Vagina (tissue), 2 donors: ENCODE data around the gene KRT6B. TPM values are rescaled to one million over a fixed set of nuclear protein-coding genes. Genes with fewer than 3 reads are reported as not detected.
"Not testable (repeated sequence)": the region's sequence is repeated elsewhere in the genome, so short reads cannot be mapped to it uniquely, and the experiment has no call there.

Experiments
- DNase-seq, 2 donors: peaks; one replicate each; pipeline ENCODE4 v3.0.0-alpha.2; 2017; ENCODE audit errors: extremely low spot score in 2 of 2
- H3K27ac ChIP-seq: fragments of 200-600 bp; sonication (generic); one replicate; pipeline ENCODE4 v1.5.1; 2019
- H3K27me3 ChIP-seq: fragments of 200-600 bp; sonication (generic); one replicate; pipeline ENCODE4 v1.5.1; 2019
- H3K36me3 ChIP-seq, 2 donors: fragments of 200-600 bp; sonication (generic); one replicate each; pipeline ENCODE4 v1.5.1; 2017 to 2019
- H3K4me1 ChIP-seq: fragments of 200-600 bp; sonication (generic); one replicate; pipeline ENCODE4 v1.5.1; 2019
- H3K4me3 ChIP-seq, 2 donors: fragments of 200-600 bp; sonication (generic); 1 replicate in 1 of 2; 2 replicates in 1 of 2; pipeline ENCODE4 v1.5.1; 2016 to 2019
- H3K9me3 ChIP-seq: fragments of 200-600 bp; sonication (generic); one replicate; pipeline ENCODE4 v1.5.1; 2019
- CTCF ChIP-seq, 3 experiments: fragments of 450-650 bp in 2 of 3; fragments of 200-600 bp in 1 of 3; sonication (generic) in 1 of 3; IDR thresholded peaks; one replicate each; pipeline ENCODE4 v1.5.1; 2017 to 2019; ENCODE audit warnings: antibody characterized with exemption in 3 of 3, mild to moderate bottlenecking in 2 of 3, moderate library complexity in 2 of 3
- POLR2A ChIP-seq, 2 donors: fragments of 450-650 bp; IDR thresholded peaks; one replicate each; pipeline ENCODE4 v1.6.1; 2017; ENCODE audit warnings: antibody characterized with exemption in 2 of 2, mild to moderate bottlenecking in 2 of 2, moderate library complexity in 2 of 2
- POLR2AphosphoS5 ChIP-seq, 2 donors: sonication (generic); formaldehyde crosslinking; IDR thresholded peaks; one replicate each; pipeline ENCODE4 v1.9.0; 2017; ENCODE audit warnings: antibody characterized with exemption in 2 of 2, mild to moderate bottlenecking in 2 of 2, low read depth in 1 of 2; ENCODE audit not compliant: insufficient read depth in 1 of 2
- intact Hi-C: fragments of 100-400 bp; cut with DNase I; formaldehyde crosslinking; loops from one replicate; pipeline ENCODE4 v1.15.1; 2023
- total RNA-seq: library from RNA; depleted of rRNA; stranded (reverse); fragments of >200 nt; gene quantifications from one replicate; pipeline ENCODE4 v1.2.3, GENCODE V29; 2016

Gene KRT6B
- total RNA-seq, 1 donor from 2014 or later = 184 TPM

- intact Hi-C loops = no loop called here
- H3K27me3 ChIP-seq = no peaks in the 10 kb centered on the region
- TF ChIP-seq POLR2A (IDR thresholded peaks at IDR 0.05) = no peak
- no peak for TF ChIP-seq POLR2AphosphoS5 (IDR thresholded peaks at IDR 0.05; ENCODE audit: insufficient read depth in 1 of 2, low read depth in 1 of 2)
- TF ChIP-seq CTCF (IDR thresholded peaks at IDR 0.05) = no peak
- no peak overlapping the region for H3K27ac ChIP-seq
- DNase-seq = no peak
- H3K4me1 ChIP-seq = peaks cover 23% of the 10 kb centered on the region
- no peaks in the 10 kb centered on the region for H3K9me3 ChIP-seq
- H3K36me3 ChIP-seq = no peaks in the 10 kb centered on the region
- no peak overlapping the region for H3K4me3 ChIP-seq
Measured at GRCh38 chr12:52494100-52494499, 42.2 kb upstream of the KRT6B start.

- H3K27me3 ChIP-seq = no peaks in the 10 kb centered on the region
- no peaks in the 10 kb centered on the region for H3K36me3 ChIP-seq
- H3K4me1 ChIP-seq = peaks cover 23% of the 10 kb centered on the region
- intact Hi-C loops = no loop called here
- H3K4me3 ChIP-seq = peak within 1 kb of the TSS in 1 of 2 donors; percentile 38
- DNase-seq = peak in 1 of 2 donors; percentile 74
- TF ChIP-seq POLR2AphosphoS5 (IDR thresholded peaks at IDR 0.05; ENCODE audit: insufficient read depth in 1 of 2, low read depth in 1 of 2) = peak; percentile 22 to 51
- no peak for TF ChIP-seq POLR2A (IDR thresholded peaks at IDR 0.05)
- no peak for TF ChIP-seq CTCF (IDR thresholded peaks at IDR 0.05)
- no peaks in the 10 kb centered on the region for H3K9me3 ChIP-seq
- peak within 1 kb of the TSS; percentile 61 for H3K27ac ChIP-seq
Measured at GRCh38 chr12:52493172-52493571, 41.2 kb upstream of the KRT6B start, which contains the start of gene KRT6A. KRT6A (minus strand) TSS chr12:52493257; CDS start chr12:52493188, 69 bp downstream.

- H3K9me3 ChIP-seq, H3K27me3 ChIP-seq, intact Hi-C loops, H3K36me3 ChIP-seq: not testable (repeated sequence)
- Histone ChIP-seq H3K27ac (peak overlapping the region; percentile 61), H3K4me3 (peak overlapping the region in 1 of 2 donors; percentile 38), H3K4me1 (peaks cover 23% of the 10 kb centered on the region)
- DNase-seq = peak in 1 of 2 donors; percentile 84
Measured at GRCh38 chr12:52492405-52492804, 40.5 kb upstream of the KRT6B start.

- H3K36me3 ChIP-seq, intact Hi-C loops, H3K27me3 ChIP-seq, H3K27ac ChIP-seq, H3K9me3 ChIP-seq: not testable (repeated sequence)
- DNase-seq = peak in 1 of 2 donors; percentile 83
- Histone ChIP-seq H3K4me1 (peaks cover 23% of the 10 kb centered on the region), H3K4me3 (peak overlapping the region in 1 of 2 donors; percentile 38)
Measured at GRCh38 chr12:52491495-52491894, 39.5 kb upstream of the KRT6B start.

- no peak for TF ChIP-seq CTCF (IDR thresholded peaks at IDR 0.05)
- TF ChIP-seq POLR2AphosphoS5 (IDR thresholded peaks at IDR 0.05; ENCODE audit: insufficient read depth in 1 of 2, low read depth in 1 of 2) = peak in 1 of 2 donors; percentile 4
- no peak for TF ChIP-seq POLR2A (IDR thresholded peaks at IDR 0.05)
- DNase-seq = no peak
Measured at GRCh38 chr12:52488736-52489135, 36.8 kb upstream of the KRT6B start.

GRCh38 chr12:52487744-52488443 is 35.9 kb upstream of the KRT6B start:
- H3K4me1 ChIP-seq, H3K27me3 ChIP-seq, H3K4me3 ChIP-seq, H3K36me3 ChIP-seq, intact Hi-C loops, H3K9me3 ChIP-seq, H3K27ac ChIP-seq, DNase-seq: not testable (repeated sequence)

More at GRCh38 chr12:52488736-52489135, 36.8 kb upstream of the KRT6B start:
- H3K4me3 ChIP-seq = no peak overlapping the region
- H3K27ac ChIP-seq = no peak overlapping the region
- H3K4me1 ChIP-seq = peaks cover under 1% of the 10 kb centered on the region
- no peaks in the 10 kb centered on the region for H3K36me3 ChIP-seq
- intact Hi-C loops = no loop called here
- no peaks in the 10 kb centered on the region for H3K9me3 ChIP-seq
- no peaks in the 10 kb centered on the region for H3K27me3 ChIP-seq
